Measurements from ENCODE around the gene PLCL1. TPM values are rescaled to one million over a fixed set of nuclear protein-coding genes. Genes with fewer than 3 reads are reported as not detected.
A peak's percentile ranks its signal among the peaks of the same experiment; 100 is the strongest.

Gene PLCL1
- total and polyA plus RNA-seq, 10 of the 15 experiments (the other 5 are each of a cell fraction or from before 2014, with no cell fraction given) = 0.03 to 1.5 (median 0.22) TPM

DNA sequence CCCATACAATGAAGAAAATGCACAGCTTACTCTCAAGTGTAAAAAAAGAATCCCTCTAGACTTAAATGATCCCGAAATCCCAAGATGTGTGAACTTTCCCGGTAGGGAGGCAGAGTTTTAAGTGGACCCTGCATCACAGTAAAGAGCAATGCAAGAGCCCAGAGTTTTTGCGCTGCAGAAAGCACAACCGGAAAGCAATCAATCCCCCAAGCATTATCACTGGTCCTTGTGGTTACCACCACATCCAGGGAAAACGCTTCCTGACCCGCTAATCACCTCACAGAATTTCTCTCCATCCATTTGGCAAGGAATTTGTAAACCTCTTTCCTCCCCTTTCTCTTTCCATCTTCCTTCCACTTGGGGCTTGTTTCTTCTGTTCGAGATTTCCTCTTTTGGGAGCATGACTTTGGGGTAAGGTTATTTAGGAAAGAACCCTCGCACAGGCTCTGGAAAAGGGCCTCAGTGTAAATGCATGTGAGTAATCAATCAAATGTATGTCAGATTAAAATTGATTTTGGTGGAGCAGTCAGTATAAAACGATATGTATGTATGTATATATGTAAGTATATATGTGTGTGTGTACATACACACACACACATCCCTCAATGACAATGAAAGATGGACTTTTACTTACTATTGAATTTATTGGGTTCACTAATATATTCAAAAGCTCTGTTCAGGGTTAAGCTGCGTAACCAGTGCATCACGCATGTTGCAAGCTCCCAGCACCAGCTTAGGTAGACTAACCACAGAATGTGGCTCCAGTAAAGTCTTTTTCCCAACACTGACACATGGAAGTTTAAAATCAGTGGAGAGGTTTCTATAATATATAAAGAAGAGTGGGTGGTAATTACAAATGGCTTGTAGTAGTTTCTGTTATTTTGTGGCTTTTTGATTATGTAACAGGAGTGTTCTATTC, 1.6 kb downstream of the PLCL1 start:
- H3K79me2 ChIP-seq (ENCODE audit: control insufficient read depth, insufficient read depth, low read length) = no peaks in the 10 kb centered on the region
- no peak overlapping the region for H3K9ac ChIP-seq (ENCODE audit: control insufficient read depth, insufficient read depth, low read length)
- TF ChIP-seq IKZF2 (IDR thresholded peaks at IDR 0.05) (0 out of 4 replicates have a peak, but pooled peaks of 1 of the 2 experiments have one; percentile 18), SMC3 (IDR thresholded peaks at IDR 0.05; ENCODE audit: borderline replicate concordance, low read length) (no peak)
- BruUV-seq (replicated peaks) = TSS peak; percentile 61
- in situ Hi-C loops (cut with MboI) (no loop called here), intact Hi-C loops (cut with micrococcal nuclease; ENCODE audit: unreplicated experiment) (no loop called here)
- DNase-seq (ENCODE audit: low read depth, low spot score) (no peak), FAIRE-seq (no peak), ATAC-seq (no peak)
- SMC1A ChIA-PET (ENCODE audit: uncharacterized antibody, unreplicated experiment) = interaction anchor here (0.7 to 12.2 kb wide), 10 partner anchors 18 to 491 kb away, joined by 3 to 120 read pairs (median 4); no protein-coding TSS in a partner anchor
- H3K27ac ChIP-seq (ENCODE audit: control insufficient read depth, insufficient read depth) = no peak overlapping the region
- CTCF ChIA-PET = interaction anchor here (0.8 to 11.1 kb wide), 5 partner anchors 8 to 491 kb away, joined by 3 to 109 read pairs (median 5); no protein-coding TSS in a partner anchor
- RAD21 ChIA-PET (ENCODE audit: unreplicated experiment) = interaction anchor here (1.2 to 4.9 kb wide), 3 partner anchors 42 to 321 kb away, joined by 3 to 35 read pairs (median 4); no protein-coding TSS in a partner anchor
- H3K4me1 ChIP-seq (ENCODE audit: control insufficient read depth, insufficient read depth, low read length) = no peaks in the 10 kb centered on the region
- H4K20me1 ChIP-seq (ENCODE audit: control insufficient read depth, insufficient read depth) = no peaks in the 10 kb centered on the region
- H3K4me3 ChIP-seq = no peak overlapping the region
- H3K36me3 ChIP-seq (ENCODE audit: control insufficient read depth in 2 of 2, insufficient read depth in 2 of 2, low read length in 1 of 2) = no peaks in the 10 kb centered on the region
- H3K9me3 ChIP-seq (replicated peaks; ENCODE audit: control insufficient read depth, insufficient read depth, low read length) = no peaks in the 10 kb centered on the region
- POLR2A ChIA-PET = no interaction called here
- 25% methylated on average over 11 of the region's 11 CpGs for WGBS (ENCODE audit: insufficient coverage, insufficient replicate concordance, low lambda C conversion rate, missing lambda C conversion rate)
- no peak overlapping the region for H3K4me2 ChIP-seq (ENCODE audit: control insufficient read depth, insufficient read depth)
- peaks cover 4 to 19% of the 10 kb centered on the region in 2 experiments for H3K27me3 ChIP-seq (replicated peaks in 1 of 2; ENCODE audit: control insufficient read depth in 2 of 2, insufficient read depth in 2 of 2, low read length in 1 of 2)
- H2AFZ ChIP-seq (ENCODE audit: control insufficient read depth, low read depth, low read length) = no peak overlapping the region

DNA sequence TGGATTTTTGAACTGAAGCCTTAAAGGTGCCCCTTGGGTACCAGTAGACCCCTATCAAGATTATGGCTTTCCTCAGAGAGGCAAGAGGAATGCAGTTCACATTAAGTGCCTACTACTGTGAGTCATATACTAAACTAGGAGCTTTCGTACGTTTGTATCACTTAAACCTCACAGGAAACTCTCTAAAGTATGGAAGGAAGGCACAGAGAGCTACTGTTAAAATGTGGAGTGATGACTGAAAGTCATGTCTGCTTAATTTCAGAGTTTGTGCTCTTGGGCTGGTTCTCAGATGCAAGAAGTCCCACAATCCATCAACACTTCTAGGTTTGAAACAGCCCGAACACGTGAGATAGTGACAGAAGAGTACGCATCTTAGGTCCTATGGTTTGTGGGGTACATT, 4.7 kb downstream of the PLCL1 start:
- BruUV-seq (replicated peaks) = no TSS peak
- DNase-seq (ENCODE audit: low read depth, low spot score) (no peak), FAIRE-seq (no peak), ATAC-seq (no peak)
- H2AFZ ChIP-seq (ENCODE audit: control insufficient read depth, low read depth, low read length) = no peak overlapping the region
- ChIA-PET SMC1A (ENCODE audit: uncharacterized antibody, unreplicated experiment) (interaction anchor here (0.6 to 12.2 kb wide), 17 partner anchors 13 to 488 kb away, joined by 3 to 120 read pairs (median 4); no protein-coding TSS in a partner anchor), RAD21 (ENCODE audit: unreplicated experiment) (interaction anchor here (1.0 to 4.9 kb wide), 7 partner anchors 8 to 318 kb away, joined by 3 to 35 read pairs (median 3); no protein-coding TSS in a partner anchor), CTCF (interaction anchor here (2.1 to 11.1 kb wide), 2 partner anchors 43 to 317 kb away, joined by 7 to 109 read pairs; no protein-coding TSS in a partner anchor), POLR2A (no interaction called here)
- H3K27ac ChIP-seq (ENCODE audit: control insufficient read depth, insufficient read depth) = no peak overlapping the region
- in situ Hi-C loops (cut with MboI) = no loop called here
- H3K4me1 ChIP-seq (ENCODE audit: control insufficient read depth, insufficient read depth, low read length) = no peaks in the 10 kb centered on the region
- no peak overlapping the region for H3K9ac ChIP-seq (ENCODE audit: control insufficient read depth, insufficient read depth, low read length)
- H3K4me2 ChIP-seq (ENCODE audit: control insufficient read depth, insufficient read depth) = no peak overlapping the region
- H4K20me1 ChIP-seq (ENCODE audit: control insufficient read depth, insufficient read depth) = no peaks in the 10 kb centered on the region
- H3K9me3 ChIP-seq (replicated peaks; ENCODE audit: control insufficient read depth, insufficient read depth, low read length) = no peaks in the 10 kb centered on the region
- peaks cover 4 to 17% of the 10 kb centered on the region in 2 experiments for H3K27me3 ChIP-seq (replicated peaks in 1 of 2; ENCODE audit: control insufficient read depth in 2 of 2, insufficient read depth in 2 of 2, low read length in 1 of 2)
- no peaks in the 10 kb centered on the region for H3K36me3 ChIP-seq (ENCODE audit: control insufficient read depth in 2 of 2, insufficient read depth in 2 of 2, low read length in 1 of 2)
- WGBS (ENCODE audit: insufficient coverage, insufficient replicate concordance, low lambda C conversion rate, missing lambda C conversion rate) = 69% methylated on average over 5 of the region's 5 CpGs
- no peak overlapping the region for H3K4me3 ChIP-seq
- no peaks in the 10 kb centered on the region for H3K79me2 ChIP-seq (ENCODE audit: control insufficient read depth, insufficient read depth, low read length)
- intact Hi-C loops (cut with micrococcal nuclease; ENCODE audit: unreplicated experiment) = no loop called here
- TF ChIP-seq NBN (IDR thresholded peaks at IDR 0.05) (no peak), CBX5 (IDR thresholded peaks at IDR 0.05; ENCODE audit: low read depth) (no peak), EED (IDR thresholded peaks at IDR 0.05; ENCODE audit: low read depth) (no peak), MYC (IDR thresholded peaks at IDR 0.05; ENCODE audit: insufficient read depth, insufficient read length, insufficient replicate concordance, low read length, severe bottlenecking) (no peak), SUPT20H (IDR thresholded peaks at IDR 0.05; ENCODE audit: borderline replicate concordance, control insufficient read depth, low read depth, low read length) (no peak), TBL1XR1 (IDR thresholded peaks at IDR 0.05; ENCODE audit: low read depth, low read length) (no peak), SIX5 (IDR thresholded peaks at IDR 0.05; ENCODE audit: low read depth, low read length, severe bottlenecking) (no peak), CBX3 (IDR thresholded peaks at IDR 0.05; ENCODE audit: borderline replicate concordance, low read depth) (no peak), JUNB (IDR thresholded peaks at IDR 0.05) (no peak), ATF7 (IDR thresholded peaks at IDR 0.05; ENCODE audit: low read depth) (no peak), IKZF2 (IDR thresholded peaks at IDR 0.05) (no peak)
- TF ChIP-seq, protein P1, sequence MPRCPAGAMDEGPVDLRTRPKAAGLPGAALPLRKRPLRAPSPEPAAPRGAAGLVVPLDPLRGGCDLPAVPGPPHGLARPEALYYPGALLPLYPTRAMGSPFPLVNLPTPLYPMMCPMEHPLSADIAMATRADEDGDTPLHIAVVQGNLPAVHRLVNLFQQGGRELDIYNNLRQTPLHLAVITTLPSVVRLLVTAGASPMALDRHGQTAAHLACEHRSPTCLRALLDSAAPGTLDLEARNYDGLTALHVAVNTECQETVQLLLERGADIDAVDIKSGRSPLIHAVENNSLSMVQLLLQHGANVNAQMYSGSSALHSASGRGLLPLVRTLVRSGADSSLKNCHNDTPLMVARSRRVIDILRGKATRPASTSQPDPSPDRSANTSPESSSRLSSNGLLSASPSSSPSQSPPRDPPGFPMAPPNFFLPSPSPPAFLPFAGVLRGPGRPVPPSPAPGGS (IDR thresholded peaks at IDR 0.05; ENCODE audit: borderline replicate concordance, insufficient read depth, low read depth, low read length, poor library complexity, severe bottlenecking) = no peak
- TF ChIP-seq, protein P2, sequence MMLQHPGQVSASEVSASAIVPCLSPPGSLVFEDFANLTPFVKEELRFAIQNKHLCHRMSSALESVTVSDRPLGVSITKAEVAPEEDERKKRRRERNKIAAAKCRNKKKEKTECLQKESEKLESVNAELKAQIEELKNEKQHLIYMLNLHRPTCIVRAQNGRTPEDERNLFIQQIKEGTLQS (IDR thresholded peaks at IDR 0.05; ENCODE audit: borderline replicate concordance, extremely low read depth, low read depth, low read length) = no peak
